HEK293T (cell line): Measurements from ENCODE around the gene REG3A.

Experiments used
- CTCF ChIA-PET: fragments of 350-600 bp; formaldehyde crosslinking; extraction: SDS; loops from one replicate; lab custom pipeline; 2021; ENCODE audit warnings: antibody characterized with exemption, inconsistent platforms; lab: Yijun Ruan, JAX
- POLR2A ChIA-PET: fragments of 350-600 bp; formaldehyde crosslinking; extraction: SDS; loops from one replicate; lab custom pipeline; 2020; ENCODE audit warnings: antibody characterized with exemption, inconsistent platforms; lab: Yijun Ruan, JAX
- DNase-seq: peaks from one replicate; pipeline ENCODE4 v3.0.0; 2012; ENCODE audit warnings: mixed read lengths; ENCODE audit errors: extremely low spot score
- ARNT ChIP-seq: fragments of 450-650 bp; IDR thresholded peaks from 2 replicates; pipeline ENCODE4 v1.6.1; 2017; ENCODE audit warnings: mild to moderate bottlenecking
- BHLHE40 ChIP-seq: fragments of 450-650 bp; IDR thresholded peaks from 2 replicates; pipeline ENCODE4 v1.6.1; 2016; ENCODE audit warnings: mild to moderate bottlenecking, moderate library complexity, borderline replicate concordance
- CTBP1 ChIP-seq: fragments of 450-650 bp; IDR thresholded peaks from 2 replicates; pipeline ENCODE4 v1.6.1; 2016; ENCODE audit warnings: borderline replicate concordance
- ELF4 ChIP-seq: fragments of 450-650 bp; IDR thresholded peaks from 2 replicates; pipeline ENCODE4 v1.6.1; 2017; ENCODE audit warnings: antibody characterized with exemption
- FOXA1 ChIP-seq: fragments of 450-650 bp; IDR thresholded peaks from 2 replicates; pipeline ENCODE4 v1.6.1; 2016; ENCODE audit warnings: mild to moderate bottlenecking
- FOXK2 ChIP-seq: fragments of 450-650 bp; IDR thresholded peaks from 2 replicates; pipeline ENCODE4 v1.6.1; 2016; ENCODE audit warnings: mild to moderate bottlenecking
- FOXM1 ChIP-seq: fragments of 450-650 bp; IDR thresholded peaks from 2 replicates; pipeline ENCODE4 v1.6.1; 2017; ENCODE audit warnings: mild to moderate bottlenecking, borderline replicate concordance
- HDGF ChIP-seq: fragments of 450-650 bp; IDR thresholded peaks from 2 replicates; pipeline ENCODE4 v1.6.1; 2017; ENCODE audit warnings: antibody characterized with exemption, borderline replicate concordance
- L3MBTL2 ChIP-seq: fragments of 450-650 bp; conservative IDR thresholded peaks from 2 replicates; pipeline ENCODE4 v1.6.1; 2016; ENCODE audit warnings: mild to moderate bottlenecking
- LEF1 ChIP-seq: fragments of 450-650 bp; IDR thresholded peaks from 2 replicates; pipeline ENCODE4 v1.6.1; 2017; ENCODE audit warnings: mild to moderate bottlenecking, borderline replicate concordance
- NFRKB ChIP-seq: fragments of 450-650 bp; IDR thresholded peaks from 2 replicates; pipeline ENCODE4 v1.6.1; 2016; ENCODE audit warnings: mild to moderate bottlenecking, moderate library complexity
- SP1 ChIP-seq: fragments of 450-650 bp; IDR thresholded peaks from 2 replicates; pipeline ENCODE4 v1.6.1; 2017
- SUZ12 ChIP-seq: fragments of 450-650 bp; IDR thresholded peaks from 2 replicates; pipeline ENCODE4 v1.6.1; 2016; ENCODE audit warnings: mild to moderate bottlenecking
- TARDBP ChIP-seq: fragments of 450-650 bp; IDR thresholded peaks from 2 replicates; pipeline ENCODE4 v1.6.1; 2016
- ZNF384 ChIP-seq: fragments of 450-650 bp; IDR thresholded peaks from 2 replicates; pipeline ENCODE4 v1.6.1; 2016
- TF ChIP-seq, protein P1 (sequence below): fragments of 450-650 bp; IDR thresholded peaks from 2 replicates; pipeline ENCODE4 v1.6.1; 2016

Gene REG3A

GRCh38 chr2:79179036-79179435 is 19.5 kb upstream of the REG3A start:
- ChIA-PET CTCF (interaction anchor here (0.7 kb wide), 1 partner anchor 50 kb away, joined by 3 read pairs; no protein-coding TSS in a partner anchor), POLR2A (no interaction called here)
- no peak for DNase-seq
- TF ChIP-seq NFRKB (no peak), ARNT (no peak), TARDBP (no peak), LEF1 (no peak), FOXM1 (no peak), SP1 (no peak), HDGF (no peak), ELF4 (no peak), SUZ12 (no peak), FOXK2 (no peak), BHLHE40 (no peak), ZNF384 (no peak), FOXA1 (no peak), L3MBTL2 (no peak), CTBP1 (no peak)
- TF ChIP-seq, protein P1, sequence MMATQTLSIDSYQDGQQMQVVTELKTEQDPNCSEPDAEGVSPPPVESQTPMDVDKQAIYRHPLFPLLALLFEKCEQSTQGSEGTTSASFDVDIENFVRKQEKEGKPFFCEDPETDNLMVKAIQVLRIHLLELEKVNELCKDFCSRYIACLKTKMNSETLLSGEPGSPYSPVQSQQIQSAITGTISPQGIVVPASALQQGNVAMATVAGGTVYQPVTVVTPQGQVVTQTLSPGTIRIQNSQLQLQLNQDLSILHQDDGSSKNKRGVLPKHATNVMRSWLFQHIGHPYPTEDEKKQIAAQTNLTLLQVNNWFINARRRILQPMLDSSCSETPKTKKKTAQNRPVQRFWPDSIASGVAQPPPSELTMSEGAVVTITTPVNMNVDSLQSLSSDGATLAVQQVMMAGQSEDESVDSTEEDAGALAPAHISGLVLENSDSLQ = no peak

DNA sequence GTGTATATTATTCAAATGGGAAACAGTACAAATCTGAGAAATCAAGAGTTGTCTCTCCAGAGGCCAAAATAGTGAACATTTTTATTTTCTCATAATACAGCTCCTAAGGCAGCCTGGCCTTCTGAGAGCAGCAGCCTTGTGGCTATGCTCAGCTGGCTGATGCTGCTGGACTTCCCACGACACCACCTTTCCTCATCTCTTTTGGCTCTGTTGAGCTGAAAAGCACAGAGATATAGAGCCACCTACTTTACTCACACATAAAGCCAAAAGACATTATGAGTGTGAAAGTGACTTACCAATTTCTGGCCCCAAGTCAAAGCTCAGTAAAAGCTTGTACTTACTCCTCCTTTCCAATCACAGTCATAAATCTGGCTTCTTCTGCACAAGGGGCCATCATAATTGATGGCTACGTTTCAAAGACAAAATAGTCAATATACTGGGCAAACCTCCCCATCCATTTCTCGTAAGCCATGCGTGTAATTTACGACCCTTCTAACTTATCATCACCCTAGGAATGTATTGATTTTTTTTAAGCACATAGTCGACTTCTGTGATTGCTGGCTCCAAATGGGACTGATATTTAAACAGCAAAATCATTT is 18.6 kb upstream of the REG3A start:
- no peak for TF ChIP-seq ELF4
- TF ChIP-seq, protein P1 = peak; percentile 39; the same call in 1 of the 2 replicates
- POLR2A ChIA-PET = no interaction called here
- peak; percentile 9 for DNase-seq
- CTCF ChIA-PET = interaction anchor here (1.2 kb wide), 1 partner anchor 137 kb away, joined by 7 read pairs; no protein-coding TSS in a partner anchor

DNA sequence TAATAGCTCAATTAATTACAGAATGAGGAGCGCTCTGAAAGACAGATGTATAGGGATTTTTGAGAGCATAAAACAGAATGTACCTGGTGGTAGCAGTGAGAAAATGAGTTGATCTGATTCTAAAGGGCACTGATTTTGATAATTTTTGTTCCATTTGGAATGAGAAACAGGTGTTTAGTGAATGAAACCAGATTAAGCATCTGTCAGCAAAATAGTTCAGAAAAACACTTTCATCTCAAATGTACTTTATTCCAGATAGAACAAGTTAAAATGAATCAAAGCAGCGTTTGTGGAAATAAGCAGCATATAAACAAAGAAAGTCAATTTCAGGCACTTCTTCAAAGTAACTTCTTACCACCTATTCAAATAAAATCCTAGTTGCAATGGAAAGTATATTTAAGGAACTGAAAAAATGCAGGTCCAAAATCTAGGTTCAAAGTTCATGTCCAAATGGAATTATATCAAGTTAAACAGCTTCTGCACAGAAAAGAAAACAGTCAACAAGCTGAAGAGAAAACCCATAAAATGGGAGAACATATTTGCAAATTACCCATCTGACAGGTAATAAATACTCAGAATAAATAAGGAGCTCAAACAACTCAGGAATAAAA is 11.9 kb upstream of the REG3A start:
- ChIA-PET CTCF (interaction anchor here (0.6 kb wide), 1 partner anchor 63 kb away, joined by 3 read pairs; no protein-coding TSS in a partner anchor), POLR2A (no interaction called here)
- DNase-seq = no peak
- TF ChIP-seq BHLHE40 = no peak

GRCh38 chr2:79162801-79163200 is 3.2 kb upstream of the REG3A start:
- TF ChIP-seq NFRKB (no peak), LEF1 (no peak), L3MBTL2 (no peak), SUZ12 (no peak), CTBP1 (no peak)
- DNase-seq = no peak
- ChIA-PET CTCF (no interaction called here), POLR2A (no interaction called here)

- POLR2A ChIA-PET = no interaction called here
- CTCF ChIA-PET = interaction anchor here (0.9 kb wide), 1 partner anchor 57 kb away, joined by 3 read pairs; no protein-coding TSS in a partner anchor
- TF ChIP-seq ARNT (no peak), FOXM1 (no peak), ELF4 (no peak), L3MBTL2 (no peak), HDGF (no peak), FOXK2 (no peak), TARDBP (no peak)
- TF ChIP-seq, protein P1 = no peak
These were observed 2.6 kb upstream of the REG3A start for GRCh38 chr2:79162132-79162531.

GRCh38 chr2:79159030-79159429 is 523 bp downstream of the REG3A start:
- ChIA-PET CTCF (no interaction called here), POLR2A (no interaction called here)
- no peak for TF ChIP-seq TARDBP
- no peak for TF ChIP-seq SP1
- TF ChIP-seq SUZ12 = no peak
- TF ChIP-seq NFRKB = no peak
- TF ChIP-seq FOXM1 = no peak
- TF ChIP-seq, protein P1 = no peak
- TF ChIP-seq FOXA1 = no peak
- TF ChIP-seq ELF4 = no peak
- TF ChIP-seq LEF1 = no peak
- TF ChIP-seq ZNF384 = no peak
- TF ChIP-seq FOXK2 = no peak
- no peak for TF ChIP-seq L3MBTL2
- TF ChIP-seq BHLHE40 = no peak
- no peak for TF ChIP-seq HDGF
- TF ChIP-seq ARNT = no peak
- TF ChIP-seq CTBP1 = no peak
- no peak for DNase-seq

More at GRCh38 chr2:79162132-79162531, 2.6 kb upstream of the REG3A start:
- DNase-seq = no peak
